ENCODE results near the gene PPP2R5C.
"Not testable (repeated sequence)": the region's sequence is repeated elsewhere in the genome, so short reads cannot be mapped to it uniquely, and the experiment has no call there.

DNA sequence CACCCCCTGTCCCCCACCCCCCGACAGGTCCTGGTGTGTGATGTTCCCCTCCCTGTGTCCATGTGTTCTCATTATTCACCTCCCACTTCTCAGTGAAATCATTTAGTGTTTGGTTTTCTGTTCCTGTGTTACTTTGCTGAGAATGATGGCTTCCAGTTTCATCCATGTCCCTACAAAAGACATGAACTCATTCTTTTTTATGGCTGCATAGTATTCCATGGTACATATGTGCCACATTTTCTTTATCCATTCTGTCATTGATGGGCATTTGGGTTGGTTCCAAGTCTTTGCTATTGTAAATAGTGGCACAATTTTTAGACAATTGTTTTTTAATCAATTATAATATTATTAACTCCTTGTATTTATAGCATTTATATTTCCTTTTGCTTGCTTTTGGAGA, 44.7 kb downstream of the PPP2R5C start:
- TF ChIP-seq ZKSCAN1 (IDR thresholded peaks at IDR 0.05; ENCODE audit: low read depth, low read length); RHOXF2B (CRISPR knock-in tag; conservative IDR thresholded peaks at IDR 0.05): not testable (repeated sequence)
- TF ChIP-seq, protein P1, sequence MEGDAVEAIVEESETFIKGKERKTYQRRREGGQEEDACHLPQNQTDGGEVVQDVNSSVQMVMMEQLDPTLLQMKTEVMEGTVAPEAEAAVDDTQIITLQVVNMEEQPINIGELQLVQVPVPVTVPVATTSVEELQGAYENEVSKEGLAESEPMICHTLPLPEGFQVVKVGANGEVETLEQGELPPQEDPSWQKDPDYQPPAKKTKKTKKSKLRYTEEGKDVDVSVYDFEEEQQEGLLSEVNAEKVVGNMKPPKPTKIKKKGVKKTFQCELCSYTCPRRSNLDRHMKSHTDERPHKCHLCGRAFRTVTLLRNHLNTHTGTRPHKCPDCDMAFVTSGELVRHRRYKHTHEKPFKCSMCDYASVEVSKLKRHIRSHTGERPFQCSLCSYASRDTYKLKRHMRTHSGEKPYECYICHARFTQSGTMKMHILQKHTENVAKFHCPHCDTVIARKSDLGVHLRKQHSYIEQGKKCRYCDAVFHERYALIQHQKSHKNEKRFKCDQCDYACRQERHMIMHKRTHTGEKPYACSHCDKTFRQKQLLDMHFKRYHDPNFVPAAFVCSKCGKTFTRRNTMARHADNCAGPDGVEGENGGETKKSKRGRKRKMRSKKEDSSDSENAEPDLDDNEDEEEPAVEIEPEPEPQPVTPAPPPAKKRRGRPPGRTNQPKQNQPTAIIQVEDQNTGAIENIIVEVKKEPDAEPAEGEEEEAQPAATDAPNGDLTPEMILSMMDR (IDR thresholded peaks at IDR 0.05 in 2 of 3, conservative IDR thresholded peaks at IDR 0.05 in 1 of 3; ENCODE audit: insufficient read depth in 2 of 3, low read depth in 1 of 3, low read length in 3 of 3) = not testable (repeated sequence)
